ENCODE results near the gene TGFBR3L.
"Not testable (repeated sequence)": the region's sequence is repeated elsewhere in the genome, so short reads cannot be mapped to it uniquely, and the experiment has no call there.

Gene TGFBR3L

DNA sequence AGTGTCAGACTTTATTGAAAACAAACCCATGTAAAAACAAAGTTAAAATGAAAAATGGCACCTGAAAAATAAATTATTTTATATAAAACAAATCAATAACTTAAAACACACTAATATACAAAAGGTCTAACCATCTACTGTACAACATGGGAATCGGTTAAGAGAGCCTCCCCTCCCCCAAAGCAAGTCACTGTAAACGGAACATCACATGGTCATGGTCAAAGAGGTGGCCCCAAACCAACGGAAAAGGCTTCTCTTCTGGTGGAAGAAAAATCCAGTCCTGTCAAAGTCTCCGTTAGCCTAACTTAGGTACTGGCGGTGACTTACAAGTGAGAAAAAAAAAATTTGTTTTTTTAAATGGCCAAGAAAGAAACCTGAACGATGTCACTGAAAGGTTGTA, 44.6 kb downstream of the TGFBR3L start:
- no peak for DNase-seq (ENCODE audit: low read depth)

DNA sequence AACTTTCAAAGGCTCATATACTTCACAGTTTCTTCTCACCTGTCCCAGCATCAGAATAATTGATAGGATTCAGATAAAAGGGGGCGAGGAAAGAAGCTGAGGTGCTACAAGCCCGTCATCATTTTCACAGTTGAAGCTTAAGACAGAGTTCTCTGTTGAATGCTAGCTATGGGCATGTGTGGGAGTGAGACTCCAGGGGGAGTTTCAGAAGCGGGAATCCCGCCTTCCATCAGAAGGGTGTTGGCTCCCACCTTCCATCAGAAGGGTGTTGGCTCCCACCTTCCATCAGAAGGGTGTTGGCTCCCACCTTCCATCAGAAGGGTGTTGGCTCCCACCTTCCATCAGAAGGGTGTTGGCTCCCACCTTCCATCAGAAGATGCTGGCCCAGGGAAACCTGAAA, 46.5 kb downstream of the TGFBR3L start:
- DNase-seq (ENCODE audit: low read depth), result not testable (repeated sequence)

DNA sequence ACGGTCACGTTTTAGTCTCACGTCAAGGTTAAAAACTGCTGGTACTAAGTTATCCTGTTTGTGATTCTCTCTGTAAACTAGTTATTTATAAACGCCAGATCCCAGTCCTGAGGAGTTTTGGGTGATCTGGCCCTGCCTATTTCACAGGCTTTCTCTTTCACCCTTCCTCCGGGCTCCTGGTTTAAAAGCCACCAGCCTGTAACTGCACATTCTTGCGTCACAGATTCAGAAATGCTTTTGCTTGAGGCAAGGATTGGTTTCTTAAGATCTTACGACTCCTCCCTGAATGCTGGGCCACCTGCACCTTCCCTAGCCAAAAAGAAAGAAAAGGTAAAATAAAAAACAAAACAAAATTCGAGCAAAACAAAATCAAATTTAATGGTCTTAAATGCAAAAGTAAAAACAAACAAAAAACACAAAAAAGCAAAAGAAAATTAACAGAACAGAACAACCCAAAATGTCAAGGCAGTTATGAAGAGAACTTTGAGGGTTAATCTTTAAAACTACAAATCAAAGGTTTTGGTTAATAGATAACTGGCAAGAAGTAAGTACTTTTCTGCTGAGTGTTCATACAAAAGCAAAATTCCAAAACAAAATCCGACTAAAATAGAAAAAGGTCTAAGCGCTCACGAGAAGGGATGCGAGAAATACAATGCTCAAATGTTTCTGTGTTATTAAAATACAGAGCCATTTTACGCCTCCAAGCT, 47.4 kb downstream of the TGFBR3L start:
- no peak for DNase-seq (ENCODE audit: low read depth)

DNA sequence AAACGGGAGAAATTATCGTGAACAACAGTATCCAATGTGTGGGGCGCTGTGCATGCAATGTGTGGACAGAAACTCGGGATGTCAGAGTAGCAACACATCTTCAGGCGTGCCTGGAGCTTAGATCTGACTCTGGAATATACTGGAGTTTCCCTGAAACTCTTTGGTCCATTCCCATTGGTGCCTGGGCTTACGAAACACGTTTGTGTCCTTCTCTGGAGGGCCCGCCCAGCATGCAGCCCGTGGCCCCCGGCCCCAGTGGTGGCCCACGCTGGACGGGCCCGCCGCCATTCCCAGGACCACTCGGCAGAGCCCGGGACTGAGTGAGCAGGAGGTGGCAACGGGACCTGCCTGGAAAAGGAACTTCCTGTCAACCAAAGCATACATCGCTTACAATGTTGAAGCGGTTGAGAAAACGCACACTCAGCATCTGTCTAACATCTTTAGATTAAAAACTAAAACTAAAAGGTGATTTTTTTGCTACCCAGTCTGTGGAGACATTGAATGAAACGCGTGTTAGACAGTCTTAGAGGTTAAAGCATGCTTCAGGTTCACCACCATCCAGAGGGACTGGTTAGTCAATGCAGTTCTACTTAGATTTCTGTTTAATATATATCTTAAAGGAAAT, 48.1 kb downstream of the TGFBR3L start:
- DNase-seq (ENCODE audit: low read depth), result no peak

DNA sequence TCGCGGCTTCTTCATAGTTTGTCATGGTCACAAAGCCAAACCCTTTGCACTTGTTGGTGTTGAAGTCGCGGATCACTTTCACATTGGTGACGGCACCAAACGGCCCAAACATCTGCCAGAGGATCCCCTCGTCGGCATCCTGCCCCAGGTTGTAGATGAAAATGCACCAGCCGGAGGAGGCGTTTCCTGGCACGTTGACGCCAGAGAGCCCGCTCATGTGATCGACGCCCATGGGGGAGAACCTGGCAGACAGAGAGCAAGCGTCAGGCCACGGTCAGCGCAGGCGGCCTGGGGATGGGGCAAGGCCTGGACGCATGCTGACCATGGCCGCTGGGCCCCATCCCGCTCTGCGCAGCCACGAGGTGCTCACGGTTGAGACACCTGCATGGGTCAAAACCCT, 48.9 kb downstream of the TGFBR3L start:
- DNase-seq (ENCODE audit: low read depth), result no peak

DNA sequence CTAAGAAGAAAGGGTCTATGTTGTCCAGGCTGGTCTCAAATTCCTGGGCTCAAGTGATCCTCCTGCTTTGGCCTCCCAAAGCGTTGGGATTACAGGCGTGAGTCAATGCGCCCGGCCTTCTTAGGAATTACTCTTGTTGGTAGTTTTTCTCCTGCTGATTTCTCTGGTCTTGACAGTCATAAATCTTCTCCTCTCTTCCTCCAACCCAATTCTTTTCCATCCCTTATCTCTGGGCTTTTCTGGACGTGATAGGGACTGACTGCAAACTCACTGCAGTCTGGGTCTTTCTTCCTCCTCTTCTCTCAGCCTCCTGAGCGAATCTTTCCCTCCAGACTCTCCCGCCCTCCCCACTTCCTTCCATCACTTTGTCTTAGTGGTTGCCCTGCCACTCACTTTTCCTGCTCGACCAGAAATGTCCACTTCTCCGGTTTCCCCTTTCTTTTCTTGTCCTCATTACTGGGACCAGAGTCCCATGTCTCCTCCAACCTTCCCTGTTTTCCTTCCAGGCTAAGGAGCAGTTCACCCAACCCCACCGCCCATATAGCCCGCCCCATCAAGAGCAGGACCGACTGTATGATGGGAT, 50.7 kb downstream of the TGFBR3L start:
- no peak for DNase-seq (ENCODE audit: low read depth)

DNA sequence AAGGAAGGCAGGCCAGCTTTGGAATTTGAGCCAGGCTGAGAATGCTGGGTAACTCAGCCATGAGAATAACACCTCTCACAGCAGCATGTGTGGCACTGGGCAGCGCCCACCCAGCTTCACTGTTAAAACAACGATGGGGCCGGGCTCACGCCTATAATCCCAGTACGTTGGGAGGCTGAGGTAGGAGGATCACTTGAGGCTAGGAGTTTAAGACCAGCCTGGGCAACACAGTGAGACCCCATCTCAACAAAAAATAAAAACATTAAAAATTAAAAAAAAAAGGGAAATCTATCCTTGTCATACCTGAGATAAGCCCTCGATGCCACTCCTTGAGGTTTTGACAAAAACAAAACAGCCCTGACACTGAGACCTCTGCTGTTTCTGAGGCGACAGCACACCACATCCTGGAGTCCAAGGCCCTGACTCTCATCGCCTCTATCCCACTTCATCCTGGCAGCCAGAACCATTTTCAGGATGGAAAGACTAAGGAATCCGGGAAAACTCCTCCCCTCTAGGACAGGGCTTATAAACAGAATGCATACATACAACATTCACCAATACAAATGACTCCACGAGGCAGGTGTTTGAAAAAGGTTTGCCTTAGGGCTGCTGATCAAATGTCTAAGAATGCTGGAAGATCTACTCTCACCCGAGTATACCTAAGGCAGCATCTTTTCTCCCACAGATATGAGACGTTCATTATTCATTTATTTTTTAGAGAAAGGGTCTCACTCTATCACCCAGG, 51.5 kb downstream of the TGFBR3L start:
- DNase-seq (ENCODE audit: low read depth), result no peak

DNA sequence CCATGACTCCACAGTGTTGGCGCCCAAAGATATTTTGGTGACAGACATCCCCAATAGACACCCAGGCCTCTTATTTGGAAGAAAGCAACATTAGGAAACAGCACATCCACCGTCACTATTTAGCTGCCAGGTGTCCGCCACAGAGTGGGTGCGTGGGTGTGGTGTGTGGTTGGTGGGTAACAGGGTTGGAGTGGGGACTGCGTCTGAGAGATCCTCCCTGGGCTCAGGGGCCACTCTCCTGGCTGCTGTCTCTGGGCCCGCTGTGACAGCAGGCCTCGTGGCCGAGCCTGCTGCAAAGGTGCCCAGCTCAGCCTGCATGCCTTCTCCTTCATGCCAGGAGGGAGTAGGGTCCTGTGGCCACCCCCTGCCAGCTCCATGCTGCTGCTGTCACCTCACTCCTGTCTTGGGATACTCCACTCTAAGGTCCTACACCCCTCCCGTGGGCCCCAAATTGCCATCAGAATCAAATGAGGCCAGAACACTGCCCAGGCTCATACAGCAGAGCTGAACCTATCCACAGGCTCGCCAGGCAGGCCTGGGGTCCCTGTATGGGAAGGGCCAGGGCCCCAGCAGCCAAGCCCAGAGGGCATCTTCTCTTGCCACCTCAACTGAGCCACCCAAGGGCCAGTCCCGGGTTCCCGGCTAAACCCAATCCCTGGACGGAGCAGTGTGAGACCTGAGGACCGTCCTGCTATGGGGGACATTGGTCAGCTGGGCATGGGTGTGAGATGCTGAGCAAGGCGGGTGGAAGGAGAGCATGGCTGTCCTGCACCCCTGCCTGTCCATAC, 53.6 kb downstream of the TGFBR3L start:
- DNase-seq (ENCODE audit: low read depth), result no peak
